ENCODE results near the gene CYTH1.
A peak's percentile ranks its signal among the peaks of the same experiment; 100 is the strongest.

CYTH1 gene

GRCh38 chr17:78734793-78735641 lies 47.1 kb downstream of the CYTH1 start:
- DNase-seq (ENCODE audit: low spot score), result no peak

GRCh38 chr17:78732354-78732753 lies 49.7 kb downstream of the CYTH1 start:
- no peak for DNase-seq (ENCODE audit: low spot score)

- DNase-seq (ENCODE audit: low spot score), result no peak
Observed at GRCh38 chr17:78731904-78732303, 50.2 kb downstream of the CYTH1 start.

GRCh38 chr17:78729641-78730040 lies 52.4 kb downstream of the CYTH1 start:
- DNase-seq (ENCODE audit: low spot score), result no peak

- DNase-seq (ENCODE audit: low spot score), result no peak
Observed at GRCh38 chr17:78728495-78728894, 53.6 kb downstream of the CYTH1 start.

GRCh38 chr17:78727476-78728229 lies 54.4 kb downstream of the CYTH1 start:
- no peak for DNase-seq (ENCODE audit: low spot score)

GRCh38 chr17:78727057-78727456 lies 55.0 kb downstream of the CYTH1 start:
- no peak for DNase-seq (ENCODE audit: low spot score)

- no peak for DNase-seq (ENCODE audit: low spot score)
Observed at GRCh38 chr17:78726513-78726912, 55.6 kb downstream of the CYTH1 start.

GRCh38 chr17:78725448-78726021 lies 56.5 kb downstream of the CYTH1 start:
- DNase-seq (ENCODE audit: low spot score), result no peak

GRCh38 chr17:78724999-78725398 lies 57.1 kb downstream of the CYTH1 start:
- no peak for DNase-seq (ENCODE audit: low spot score)

GRCh38 chr17:78724544-78724943 lies 57.5 kb downstream of the CYTH1 start:
- DNase-seq (ENCODE audit: low spot score), result no peak

GRCh38 chr17:78723957-78724356 lies 58.1 kb downstream of the CYTH1 start:
- no peak for DNase-seq (ENCODE audit: low spot score)

GRCh38 chr17:78723001-78723796 lies 58.9 kb downstream of the CYTH1 start:
- DNase-seq (ENCODE audit: low spot score), result no peak

- DNase-seq (ENCODE audit: low spot score), result peak; percentile 83
Observed at GRCh38 chr17:78722246-78722761, 59.8 kb downstream of the CYTH1 start.

- DNase-seq (ENCODE audit: low spot score), result no peak
Observed at GRCh38 chr17:78719630-78720298, 62.3 kb downstream of the CYTH1 start.

- no peak for DNase-seq (ENCODE audit: low spot score)
Observed at GRCh38 chr17:78718575-78719208, 63.4 kb downstream of the CYTH1 start.

GRCh38 chr17:78717431-78717980 lies 64.6 kb downstream of the CYTH1 start:
- DNase-seq (ENCODE audit: low spot score), result no peak

- no peak for DNase-seq (ENCODE audit: low spot score)
Observed at GRCh38 chr17:78716814-78717393, 65.2 kb downstream of the CYTH1 start.

- no peak for DNase-seq (ENCODE audit: low spot score)
Observed at GRCh38 chr17:78716292-78716691, 65.8 kb downstream of the CYTH1 start.

- no peak for DNase-seq (ENCODE audit: low spot score)
Observed at GRCh38 chr17:78715876-78716275, 66.2 kb downstream of the CYTH1 start.
